Neural progenitor cell (in vitro differentiated cells): Measurements from ENCODE around the gene ARPC4.

ENCODE experiments used
- EZH2 ChIP-seq: fragments of 200-600 bp; sonication (generic); IDR thresholded peaks from 2 replicates; pipeline ENCODE4 v1.6.1; 2017; ENCODE audit warnings: antibody characterized with exemption, mild to moderate bottlenecking, moderate library complexity
- TF ChIP-seq, protein P1 (sequence below): fragments of 200-600 bp; sonication (generic); IDR thresholded peaks from 2 replicates; pipeline ENCODE4 v1.5.1; 2017; ENCODE audit warnings: antibody characterized with exemption, mild to moderate bottlenecking

GRCh38 chr3:9762871-9763270, 30.0 kb upstream of the ARPC4 start:
- TF ChIP-seq, protein P1, sequence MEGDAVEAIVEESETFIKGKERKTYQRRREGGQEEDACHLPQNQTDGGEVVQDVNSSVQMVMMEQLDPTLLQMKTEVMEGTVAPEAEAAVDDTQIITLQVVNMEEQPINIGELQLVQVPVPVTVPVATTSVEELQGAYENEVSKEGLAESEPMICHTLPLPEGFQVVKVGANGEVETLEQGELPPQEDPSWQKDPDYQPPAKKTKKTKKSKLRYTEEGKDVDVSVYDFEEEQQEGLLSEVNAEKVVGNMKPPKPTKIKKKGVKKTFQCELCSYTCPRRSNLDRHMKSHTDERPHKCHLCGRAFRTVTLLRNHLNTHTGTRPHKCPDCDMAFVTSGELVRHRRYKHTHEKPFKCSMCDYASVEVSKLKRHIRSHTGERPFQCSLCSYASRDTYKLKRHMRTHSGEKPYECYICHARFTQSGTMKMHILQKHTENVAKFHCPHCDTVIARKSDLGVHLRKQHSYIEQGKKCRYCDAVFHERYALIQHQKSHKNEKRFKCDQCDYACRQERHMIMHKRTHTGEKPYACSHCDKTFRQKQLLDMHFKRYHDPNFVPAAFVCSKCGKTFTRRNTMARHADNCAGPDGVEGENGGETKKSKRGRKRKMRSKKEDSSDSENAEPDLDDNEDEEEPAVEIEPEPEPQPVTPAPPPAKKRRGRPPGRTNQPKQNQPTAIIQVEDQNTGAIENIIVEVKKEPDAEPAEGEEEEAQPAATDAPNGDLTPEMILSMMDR = no peak
- no peak for TF ChIP-seq EZH2
